Endothelial cell of umbilical vein (primary cell): ENCODE measurements around the gene CELA3A. TPM values are rescaled to one million over a fixed set of nuclear protein-coding genes. Genes with fewer than 3 reads are reported as not detected.

ENCODE experiments used
- BruUV-seq: library from RNA; stranded (reverse); fragments of 400-500 nt; replicated peaks from 2 replicates; lab custom pipeline; 2021; lab: Mats Ljungman, UMichigan
- CTCF ChIA-PET: fragments of 300-600, 350-600 bp; sonication (Branson Sonifier 250); formaldehyde crosslinking; loops from one replicate; lab custom pipeline; 2021; ENCODE audit warnings: antibody characterized with exemption, inconsistent platforms; lab: Charles Lee
- POLR2A ChIA-PET: fragments of 300-600, 350-600 bp; sonication (Branson Sonifier 250); formaldehyde crosslinking; loops from one replicate; lab custom pipeline; 2021; ENCODE audit warnings: antibody characterized with exemption, inconsistent platforms; lab: Charles Lee
- DNase-seq: peaks from one replicate; pipeline ENCODE4 v3.0.0-alpha.2; 2011; ENCODE audit warnings: low read depth, low spot score
- FAIRE-seq: peaks from 2 replicates; lab custom pipeline; 2011; peaks lifted over from hg19 to GRCh38; lab: Jason Lieb, UNC
- H2AFZ ChIP-seq: 2 replicates; pipeline ENCODE4 v1.6.0; 2012; ENCODE audit warnings: low read depth, low read length, control low read depth, inconsistent platforms
- H3K27ac ChIP-seq: 2 replicates; pipeline ENCODE4 v1.5.1; 2011; ENCODE audit warnings: low read depth, mild to moderate bottlenecking, control low read depth, low read length, moderate library complexity; ENCODE audit not compliant: insufficient read depth
- H3K27me3 ChIP-seq, 2 experiments: 2 replicates each; pipeline versions ENCODE4 v1.6.0 to v1.6.1; 2011; ENCODE audit warnings: low read length in 2 of 2, mixed read lengths in 1 of 2; ENCODE audit not compliant: control insufficient read depth in 2 of 2, insufficient read depth in 2 of 2
- H3K36me3 ChIP-seq, 2 experiments: 2 replicates in 1 of 2; 3 replicates in 1 of 2; pipeline ENCODE4 v1.5.1; 2011; ENCODE audit warnings: low read length in 2 of 2, mild to moderate bottlenecking in 1 of 2, moderate library complexity in 1 of 2; ENCODE audit not compliant: control insufficient read depth in 2 of 2, insufficient read depth in 2 of 2; ENCODE audit errors: extremely low read depth in 1 of 2
- H3K4me1 ChIP-seq: 3 replicates; pipeline ENCODE4 v1.5.1; 2011; ENCODE audit warnings: mild to moderate bottlenecking, low read length; ENCODE audit not compliant: control insufficient read depth, insufficient read depth; ENCODE audit errors: extremely low read depth
- H3K4me2 ChIP-seq: 2 replicates; pipeline ENCODE4 v1.6.1; 2011; ENCODE audit warnings: low read length, control low read depth, mixed read lengths; ENCODE audit not compliant: insufficient read depth
- H3K4me3 ChIP-seq, 3 experiments: fragments of 200-600 bp in 1 of 3; sonication (generic), shearing (Covaris generic) in 1 of 3; replicated peaks in 1 of 3; 2 replicates each; pipeline ENCODE4 v1.5.1; 2011 to 2016; ENCODE audit warnings: control low read depth in 3 of 3, low read length in 3 of 3, mild to moderate bottlenecking in 2 of 3, inconsistent platforms in 1 of 3, low read depth in 1 of 3, moderate library complexity in 1 of 3; ENCODE audit not compliant: insufficient read depth in 1 of 3
- H3K79me2 ChIP-seq: 2 replicates; pipeline ENCODE4 v1.6.0; 2012; ENCODE audit warnings: low read length, inconsistent platforms; ENCODE audit not compliant: control insufficient read depth, insufficient read depth
- H3K9ac ChIP-seq: replicated peaks from 2 replicates; pipeline ENCODE3; 2011; ENCODE audit warnings: low read length, control low read depth; ENCODE audit not compliant: insufficient read depth; ENCODE audit errors: extremely low read depth
- H3K9me1 ChIP-seq: replicated peaks from 3 replicates; pipeline ENCODE4 v1.6.0; 2011; ENCODE audit warnings: mild to moderate bottlenecking, low read length; ENCODE audit not compliant: control insufficient read depth, insufficient read depth; ENCODE audit errors: extremely low read depth
- H3K9me3 ChIP-seq: replicated peaks from 2 replicates; pipeline ENCODE4 v1.5.1; 2012; ENCODE audit warnings: low read length, inconsistent platforms; ENCODE audit not compliant: control insufficient read depth, insufficient read depth
- H4K20me1 ChIP-seq: replicated peaks from 2 replicates; pipeline ENCODE3; 2011; ENCODE audit warnings: mild to moderate bottlenecking, low read length; ENCODE audit not compliant: control insufficient read depth, insufficient read depth; ENCODE audit errors: extremely low read depth
- EZH2 ChIP-seq: IDR thresholded peaks from 2 replicates; pipeline ENCODE4 v1.6.1; 2012; ENCODE audit warnings: borderline replicate concordance, low read depth, mild to moderate bottlenecking, moderate library complexity, low read length, inconsistent platforms; ENCODE audit not compliant: severe bottlenecking
- FOS ChIP-seq: IDR thresholded peaks from 2 replicates; pipeline ENCODE4 v1.6.1; 2011; ENCODE audit warnings: mild to moderate bottlenecking, low read length, moderate library complexity, borderline replicate concordance; ENCODE audit not compliant: insufficient read depth
- GATA2 ChIP-seq: IDR thresholded peaks from 2 replicates; pipeline ENCODE4 v1.7.0; 2011; ENCODE audit warnings: low read depth, mild to moderate bottlenecking, moderate library complexity, mixed read lengths, low read length; ENCODE audit not compliant: insufficient read length, insufficient read depth
- JUN ChIP-seq: IDR thresholded peaks from 2 replicates; pipeline ENCODE4 v1.6.1; 2011; ENCODE audit warnings: borderline replicate concordance, low read depth; ENCODE audit not compliant: insufficient read length, insufficient read depth
- MYC ChIP-seq: IDR thresholded peaks from one replicate; pipeline ENCODE4 v1.6.1; 2011; ENCODE audit warnings: mild to moderate bottlenecking, low read depth, low read length
- POLR2A ChIP-seq: IDR thresholded peaks from 2 replicates; pipeline ENCODE4 v1.6.1; 2012; ENCODE audit warnings: low read depth, mild to moderate bottlenecking, control low read depth, low read length
- POLR2AphosphoS5 ChIP-seq: IDR thresholded peaks from 2 replicates; pipeline ENCODE4 v1.6.1; 2012; ENCODE audit warnings: low read depth, mild to moderate bottlenecking, control low read depth, low read length, moderate library complexity; ENCODE audit not compliant: insufficient read depth
- dilution Hi-C: fragments of 300-500 bp; cut with MboI; formaldehyde crosslinking; loops from one replicate; pipeline ENCODE4 v1.15.0; 2019; ENCODE audit warnings: low sequenced_read_pairs; ENCODE audit not compliant: extremely low pct_ligation_motif_present
- intact Hi-C: fragments of 100-400 bp; cut with micrococcal nuclease; formaldehyde crosslinking; loops from one replicate; pipeline ENCODE4 v1.10.0; 2022
- polyA plus RNA-seq, 4 experiments: library from polyadenylated mRNA; depleted of rRNA in 3 of 4; stranded (reverse) in 3 of 4; unstranded in 1 of 4; fragments of >200 nt; gene quantifications; 2 replicates each; pipeline versions ENCODE4 v1.2.1 to v1.2.3, GENCODE V29; 2011 to 2012; ENCODE audit warnings: missing spikeins in 1 of 4
- total RNA-seq: library from RNA; stranded (reverse); gene quantifications from 2 replicates; pipeline ENCODE4 v1.2.3, GENCODE V29; 2021
- TF ChIP-seq, protein P1 (sequence below): IDR thresholded peaks from 2 replicates; pipeline ENCODE4 v1.6.1; 2011; ENCODE audit not compliant: insufficient read depth, insufficient read length
- TF ChIP-seq, protein P2 (sequence below), 2 donors: IDR thresholded peaks; 1 replicate in 1 of 2; 2 replicates in 1 of 2; pipeline ENCODE4 v1.5.1; 2011; ENCODE audit warnings: low read length in 2 of 2, mild to moderate bottlenecking in 2 of 2, moderate library complexity in 2 of 2, control low read depth in 1 of 2, inconsistent platforms in 1 of 2, low read depth in 1 of 2; ENCODE audit not compliant: insufficient read depth in 1 of 2; ENCODE audit errors: extremely low read depth in 1 of 2

Gene CELA3A
- total and polyA plus RNA-seq, 2 donors (not counting 3 experiments of a cell fraction or from before 2014, with no cell fraction given): not detected

GRCh38 chr1:22041505-22041904, 40.0 kb downstream of the CELA3A start:
- Histone ChIP-seq H3K4me2 (no peak overlapping the region), H3K9me3 (no peaks in the 10 kb centered on the region), H4K20me1 (no peaks in the 10 kb centered on the region), H3K36me3 (no peaks in the 10 kb centered on the region), H3K4me3 (no peak overlapping the region), H2AFZ (no peak overlapping the region), H3K27ac (no peak overlapping the region), H3K9me1 (no peaks in the 10 kb centered on the region), H3K79me2 (no peaks in the 10 kb centered on the region), H3K27me3 (no peaks in the 10 kb centered on the region), H3K4me1 (peaks cover 11% of the 10 kb centered on the region), H3K9ac (no peak overlapping the region)
- CTCF ChIA-PET: interaction anchor here (0.6 to 2.0 kb wide), 2 partner anchors 8 to 17 kb away, joined by 3 to 5 read pairs; no protein-coding TSS in a partner anchor
- DNase-seq (no peak), FAIRE-seq (no peak)
- intact Hi-C loops: no loop called here
- TF ChIP-seq GATA2 (no peak), MYC (no peak), POLR2A (no peak), POLR2AphosphoS5 (no peak), EZH2 (no peak), JUN (no peak), FOS (no peak)
- TF ChIP-seq, protein P1, sequence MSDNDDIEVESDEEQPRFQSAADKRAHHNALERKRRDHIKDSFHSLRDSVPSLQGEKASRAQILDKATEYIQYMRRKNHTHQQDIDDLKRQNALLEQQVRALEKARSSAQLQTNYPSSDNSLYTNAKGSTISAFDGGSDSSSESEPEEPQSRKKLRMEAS: no peak
- TF ChIP-seq, protein P2, sequence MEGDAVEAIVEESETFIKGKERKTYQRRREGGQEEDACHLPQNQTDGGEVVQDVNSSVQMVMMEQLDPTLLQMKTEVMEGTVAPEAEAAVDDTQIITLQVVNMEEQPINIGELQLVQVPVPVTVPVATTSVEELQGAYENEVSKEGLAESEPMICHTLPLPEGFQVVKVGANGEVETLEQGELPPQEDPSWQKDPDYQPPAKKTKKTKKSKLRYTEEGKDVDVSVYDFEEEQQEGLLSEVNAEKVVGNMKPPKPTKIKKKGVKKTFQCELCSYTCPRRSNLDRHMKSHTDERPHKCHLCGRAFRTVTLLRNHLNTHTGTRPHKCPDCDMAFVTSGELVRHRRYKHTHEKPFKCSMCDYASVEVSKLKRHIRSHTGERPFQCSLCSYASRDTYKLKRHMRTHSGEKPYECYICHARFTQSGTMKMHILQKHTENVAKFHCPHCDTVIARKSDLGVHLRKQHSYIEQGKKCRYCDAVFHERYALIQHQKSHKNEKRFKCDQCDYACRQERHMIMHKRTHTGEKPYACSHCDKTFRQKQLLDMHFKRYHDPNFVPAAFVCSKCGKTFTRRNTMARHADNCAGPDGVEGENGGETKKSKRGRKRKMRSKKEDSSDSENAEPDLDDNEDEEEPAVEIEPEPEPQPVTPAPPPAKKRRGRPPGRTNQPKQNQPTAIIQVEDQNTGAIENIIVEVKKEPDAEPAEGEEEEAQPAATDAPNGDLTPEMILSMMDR (IDR thresholded peaks at IDR 0.05; ENCODE audit: extremely low read depth in 1 of 2, insufficient read depth in 1 of 2, low read depth in 1 of 2, low read length in 2 of 2): no peak
- POLR2A ChIA-PET: no interaction called here
- dilution Hi-C loops: no loop called here
- BruUV-seq: no TSS peak
